ENCODE data around the gene SUN2. TPM values are rescaled to one million over a fixed set of nuclear protein-coding genes. Genes with fewer than 3 reads are reported as not detected.

The SUN2 gene
- total and polyA plus RNA-seq, 9 donors = 21.2 to 311 (median 181) TPM

DNA sequence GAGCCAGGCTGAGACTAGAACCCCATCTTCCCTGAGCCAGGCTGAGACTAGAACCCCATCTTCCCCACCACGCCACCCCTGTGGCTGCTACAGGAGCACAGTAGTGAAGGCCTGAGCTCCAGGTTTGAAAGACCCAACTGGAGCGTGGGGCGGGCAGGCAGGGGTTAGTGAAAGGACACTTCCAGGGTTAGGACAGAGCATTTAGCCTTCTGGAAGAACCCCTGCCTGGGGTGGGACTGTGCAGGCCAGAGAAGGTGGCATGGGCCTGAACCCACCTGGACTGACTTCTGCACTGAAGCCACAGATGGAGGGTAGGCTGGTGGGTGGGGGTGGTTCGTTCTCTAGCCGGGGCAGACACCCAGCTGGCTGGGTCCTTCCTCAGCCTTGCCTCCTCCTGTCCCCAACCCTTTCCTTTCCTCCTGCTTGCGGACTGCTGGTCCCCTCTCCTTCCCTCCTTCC, 24.1 kb downstream of the SUN2 start:
- intact Hi-C loops (cut with DNase I) = no loop called here
- peak in 2 of 5 donors; percentile 15 to 39 for DNase-seq
- 72 to 80% (median 78%) methylated on average over 6 of the region's 6 CpGs for WGBS, 3 donors
- Histone ChIP-seq H3K27ac (peak overlapping the region in 1 of 2 donors; percentile 71), H3K27me3 (no peaks in the 10 kb centered on the region), H3K4me3 (no peak overlapping the region), H3K4me1 (ENCODE audit: insufficient read depth) (peaks cover 20% of the 10 kb centered on the region), H3K36me3 (no peaks in the 10 kb centered on the region), H3K9me3 (no peaks in the 10 kb centered on the region)
- TF ChIP-seq, protein P1, sequence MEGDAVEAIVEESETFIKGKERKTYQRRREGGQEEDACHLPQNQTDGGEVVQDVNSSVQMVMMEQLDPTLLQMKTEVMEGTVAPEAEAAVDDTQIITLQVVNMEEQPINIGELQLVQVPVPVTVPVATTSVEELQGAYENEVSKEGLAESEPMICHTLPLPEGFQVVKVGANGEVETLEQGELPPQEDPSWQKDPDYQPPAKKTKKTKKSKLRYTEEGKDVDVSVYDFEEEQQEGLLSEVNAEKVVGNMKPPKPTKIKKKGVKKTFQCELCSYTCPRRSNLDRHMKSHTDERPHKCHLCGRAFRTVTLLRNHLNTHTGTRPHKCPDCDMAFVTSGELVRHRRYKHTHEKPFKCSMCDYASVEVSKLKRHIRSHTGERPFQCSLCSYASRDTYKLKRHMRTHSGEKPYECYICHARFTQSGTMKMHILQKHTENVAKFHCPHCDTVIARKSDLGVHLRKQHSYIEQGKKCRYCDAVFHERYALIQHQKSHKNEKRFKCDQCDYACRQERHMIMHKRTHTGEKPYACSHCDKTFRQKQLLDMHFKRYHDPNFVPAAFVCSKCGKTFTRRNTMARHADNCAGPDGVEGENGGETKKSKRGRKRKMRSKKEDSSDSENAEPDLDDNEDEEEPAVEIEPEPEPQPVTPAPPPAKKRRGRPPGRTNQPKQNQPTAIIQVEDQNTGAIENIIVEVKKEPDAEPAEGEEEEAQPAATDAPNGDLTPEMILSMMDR (IDR thresholded peaks at IDR 0.05) = no peak
- TF ChIP-seq POLR2A (IDR thresholded peaks at IDR 0.05) = no peak
- TF ChIP-seq EP300 (IDR thresholded peaks at IDR 0.05) = no peak

DNA sequence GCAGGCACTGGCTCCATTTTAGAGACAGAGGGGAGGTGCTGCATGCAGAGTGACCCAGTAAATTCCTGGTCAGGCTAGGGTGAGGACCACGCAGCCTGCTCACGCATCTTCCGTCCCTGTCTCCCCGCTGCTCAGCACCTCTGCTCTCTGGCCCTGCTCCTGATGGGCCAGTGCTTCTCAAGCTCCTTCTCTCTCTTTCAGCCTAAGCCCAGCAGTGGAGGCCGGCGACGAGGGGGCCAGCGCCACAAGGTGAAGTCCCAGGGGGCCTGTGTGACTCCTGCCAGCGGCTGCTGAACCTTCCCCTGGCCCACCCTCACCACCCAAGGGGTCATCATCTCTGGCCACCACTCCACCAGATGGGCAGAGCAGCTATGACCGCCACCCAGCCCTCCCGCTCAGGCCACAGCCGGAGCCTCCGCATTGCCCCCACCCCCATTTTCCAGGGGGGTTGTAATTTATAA, 25.4 kb downstream of the SUN2 start:
- TF ChIP-seq POLR2A (IDR thresholded peaks at IDR 0.05) = no peak
- TF ChIP-seq, protein P1 (IDR thresholded peaks at IDR 0.05) = no peak
- Histone ChIP-seq H3K4me1 (ENCODE audit: insufficient read depth) (peaks cover 20% of the 10 kb centered on the region), H3K36me3 (no peaks in the 10 kb centered on the region), H3K27me3 (no peaks in the 10 kb centered on the region), H3K4me3 (no peak overlapping the region), H3K27ac (no peak overlapping the region), H3K9me3 (no peaks in the 10 kb centered on the region)
- DNase-seq = peak in 2 of 5 donors; percentile 23 to 38
- 85 to 88% (median 88%) methylated on average over 13 of the region's 13 CpGs for WGBS, 3 donors
- intact Hi-C loops (cut with DNase I) = no loop called here

DNA sequence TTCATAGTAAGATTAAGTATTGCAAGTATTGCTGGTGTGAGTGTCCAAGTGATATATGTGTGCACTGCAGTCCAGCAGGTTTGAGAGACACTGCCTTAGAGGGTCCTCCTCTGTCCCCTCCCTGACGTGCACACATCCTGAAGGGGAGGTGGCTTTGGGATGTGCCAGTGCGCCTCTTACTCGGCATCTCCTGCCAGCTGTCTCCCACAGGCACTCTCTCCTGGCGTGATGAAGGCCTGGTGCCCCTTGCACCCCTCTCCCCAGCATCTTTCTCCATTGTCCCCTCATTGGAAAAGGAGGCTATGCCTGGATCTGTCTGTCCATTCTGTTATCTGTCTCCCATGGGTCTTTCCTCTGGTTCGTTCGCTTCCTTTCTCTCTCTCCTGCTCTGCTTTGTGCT, 25.9 kb downstream of the SUN2 start:
- Histone ChIP-seq H3K9me3 (no peaks in the 10 kb centered on the region), H3K4me1 (ENCODE audit: insufficient read depth) (peaks cover 20% of the 10 kb centered on the region), H3K36me3 (no peaks in the 10 kb centered on the region), H3K4me3 (no peak overlapping the region), H3K27ac (no peak overlapping the region), H3K27me3 (no peaks in the 10 kb centered on the region)
- WGBS, 3 donors = 88 to 94% (median 94%) methylated on average over 6 of the region's 6 CpGs
- no peak for TF ChIP-seq POLR2A (IDR thresholded peaks at IDR 0.05)
- TF ChIP-seq EP300 (IDR thresholded peaks at IDR 0.05) = no peak
- TF ChIP-seq, protein P1 (IDR thresholded peaks at IDR 0.05) = no peak
- no peak for DNase-seq
- intact Hi-C loops (cut with DNase I) = no loop called here

DNA sequence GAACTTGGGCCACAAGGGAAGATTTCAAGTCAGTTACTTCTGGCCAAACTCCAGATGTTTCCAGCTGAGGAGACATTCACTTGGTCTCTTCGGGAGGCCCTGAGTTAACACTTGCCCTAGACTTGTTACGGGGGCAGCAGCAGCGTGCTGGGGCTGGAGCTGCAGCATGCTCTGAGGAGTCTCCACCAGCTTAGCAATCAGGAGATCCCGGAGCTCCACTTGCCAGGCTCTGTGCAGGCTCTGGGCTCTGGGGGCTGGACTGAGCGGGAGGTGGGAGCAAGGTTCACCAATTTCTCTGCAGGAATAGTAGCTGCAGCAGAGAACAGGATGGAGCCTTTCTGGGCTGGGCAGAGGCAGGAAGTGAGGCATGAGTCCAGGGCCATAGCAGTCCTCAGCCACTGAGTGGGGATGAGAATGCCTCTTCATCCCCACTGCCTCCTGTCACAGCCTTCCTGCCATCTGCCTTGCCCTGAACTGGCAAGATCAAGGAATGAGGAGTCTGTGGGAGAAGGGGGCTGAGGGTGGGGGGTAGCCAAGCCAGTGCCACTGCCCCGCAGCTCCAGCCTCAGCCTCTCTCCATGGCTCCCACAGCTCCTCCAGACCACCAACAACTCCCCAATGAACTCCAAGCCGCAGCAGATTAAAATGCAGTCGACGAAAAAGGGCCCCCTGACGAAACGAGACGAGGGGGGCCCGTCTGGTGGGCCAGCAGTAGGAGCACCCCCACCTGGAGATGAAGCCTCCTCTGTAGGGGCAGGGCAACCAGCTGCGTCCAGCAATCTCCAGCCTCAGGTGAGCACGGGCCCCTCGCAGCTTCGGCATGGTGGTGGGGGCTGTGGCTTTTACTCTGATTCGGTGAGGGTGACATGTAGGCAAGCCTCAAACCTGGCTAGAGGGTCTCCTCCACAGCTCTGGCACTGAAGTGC, 26.7 kb downstream of the SUN2 start:
- Histone ChIP-seq H3K4me1 (ENCODE audit: insufficient read depth) (peaks cover 17% of the 10 kb centered on the region), H3K27ac (no peak overlapping the region), H3K4me3 (no peak overlapping the region), H3K36me3 (no peaks in the 10 kb centered on the region), H3K9me3 (no peaks in the 10 kb centered on the region), H3K27me3 (no peaks in the 10 kb centered on the region)
- TF ChIP-seq EP300 (IDR thresholded peaks at IDR 0.05) = no peak
- no peak for TF ChIP-seq POLR2A (IDR thresholded peaks at IDR 0.05)
- TF ChIP-seq, protein P1 (IDR thresholded peaks at IDR 0.05) = no peak
- 82 to 87% (median 87%) methylated on average over 18 of the region's 18 CpGs for WGBS, 3 donors
- intact Hi-C loops (cut with DNase I) = no loop called here
- DNase-seq = peak in 2 of 5 donors; percentile 13 to 30
